Activated effector memory CD4-positive, alpha-beta T cell treated with anti-CD3 and anti-CD28 coated beads, Interleukin-2, amount 50 U/mL, for 16 hours (primary cell): ENCODE results near the gene ULK4.

Source experiments
- DNase-seq: peaks from one replicate; pipeline ENCODE4 v3.0.0-alpha.2; 2020

ULK4 gene

GRCh38 chr3:41627477-41628087 lies 334.3 kb downstream of the ULK4 start:
- DNase-seq: no peak

DNA sequence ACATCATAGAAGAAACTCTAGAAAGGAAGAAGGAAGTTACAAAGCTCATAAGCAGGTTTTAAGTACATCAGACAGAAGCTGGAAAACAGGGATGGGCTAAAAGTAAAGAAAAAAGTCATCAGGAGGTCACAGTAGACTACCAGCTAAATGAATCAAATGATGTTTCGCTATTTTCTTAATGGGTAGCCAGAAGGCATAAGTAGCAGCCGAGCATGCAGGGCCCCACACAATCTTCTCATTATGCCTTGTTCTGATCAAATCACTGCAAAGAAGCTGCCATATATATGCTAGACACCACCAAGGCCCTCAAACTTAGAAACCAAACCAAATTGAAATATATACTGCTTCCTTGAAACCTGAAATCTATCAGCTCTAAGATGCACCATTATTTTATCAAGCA lies 349.1 kb downstream of the ULK4 start:
- no peak for DNase-seq

DNA sequence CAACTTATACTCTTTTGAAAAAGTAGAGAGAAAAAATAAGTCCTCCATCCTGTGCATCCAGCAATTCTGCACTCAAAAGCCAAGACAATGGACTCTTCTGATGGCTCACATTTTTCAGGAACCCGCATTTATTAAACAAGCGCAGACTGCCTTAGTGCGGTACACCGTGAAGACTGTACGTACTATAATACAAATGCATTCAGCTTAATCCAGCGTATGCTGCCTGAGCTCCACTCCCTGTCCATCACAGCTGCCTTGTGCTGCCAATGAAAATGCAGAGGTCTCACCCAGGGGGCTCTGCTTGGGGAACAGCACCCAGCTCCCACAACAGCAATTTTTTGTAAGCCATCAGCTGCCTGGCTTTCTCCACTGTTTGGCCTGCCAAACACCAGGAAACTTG lies 350.9 kb downstream of the ULK4 start:
- no peak for DNase-seq

GRCh38 chr3:41608347-41608746 lies 353.6 kb downstream of the ULK4 start:
- no peak for DNase-seq

DNA sequence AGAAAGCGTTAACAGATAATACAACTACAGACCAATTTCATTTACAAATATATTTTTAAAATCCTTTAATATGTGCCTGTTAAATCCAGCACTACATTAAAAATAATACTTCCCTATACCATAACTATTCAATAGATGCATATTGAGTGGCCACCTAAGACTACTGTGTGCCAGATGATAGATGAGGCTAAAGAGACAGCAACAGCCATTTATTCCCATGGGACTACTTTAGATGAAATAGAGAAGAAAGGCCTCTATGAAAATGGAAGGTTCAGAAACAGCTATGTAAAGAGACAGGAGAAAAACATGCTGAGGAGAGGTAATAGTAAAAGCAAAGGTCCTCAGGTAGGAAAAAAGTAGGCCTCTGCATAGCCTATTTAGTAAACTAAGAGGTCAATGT lies 358.1 kb downstream of the ULK4 start:
- DNase-seq: no peak

- no peak for DNase-seq
Measured at GRCh38 chr3:41602121-41602520, 359.8 kb downstream of the ULK4 start.

DNA sequence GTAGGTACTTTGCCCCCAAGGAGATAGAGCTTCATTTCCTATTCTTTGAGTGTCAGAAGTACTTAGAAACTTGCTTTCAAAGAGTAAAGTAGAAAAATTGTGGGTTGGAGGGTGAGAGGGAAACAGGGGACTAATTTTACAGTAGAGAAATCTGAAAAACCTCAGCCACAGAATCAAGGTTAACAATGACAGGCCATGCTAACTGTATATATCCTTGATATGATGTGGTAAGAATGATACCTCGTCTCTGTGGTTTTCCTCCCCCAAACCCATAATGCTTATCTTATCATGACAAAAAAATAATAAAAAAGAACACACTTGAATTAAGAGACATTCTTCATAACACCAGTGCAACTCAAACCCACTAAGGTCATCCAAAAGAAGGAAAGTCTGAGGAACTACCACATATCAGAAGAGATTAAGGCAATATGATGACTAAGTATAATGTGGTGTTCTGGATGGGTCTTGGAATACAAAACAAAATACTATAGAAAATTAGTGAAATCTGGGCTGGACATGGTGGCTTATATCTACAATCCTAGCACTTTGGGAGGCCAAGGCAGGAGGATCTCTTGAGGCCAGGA lies 360.4 kb downstream of the ULK4 start:
- DNase-seq: no peak

DNA sequence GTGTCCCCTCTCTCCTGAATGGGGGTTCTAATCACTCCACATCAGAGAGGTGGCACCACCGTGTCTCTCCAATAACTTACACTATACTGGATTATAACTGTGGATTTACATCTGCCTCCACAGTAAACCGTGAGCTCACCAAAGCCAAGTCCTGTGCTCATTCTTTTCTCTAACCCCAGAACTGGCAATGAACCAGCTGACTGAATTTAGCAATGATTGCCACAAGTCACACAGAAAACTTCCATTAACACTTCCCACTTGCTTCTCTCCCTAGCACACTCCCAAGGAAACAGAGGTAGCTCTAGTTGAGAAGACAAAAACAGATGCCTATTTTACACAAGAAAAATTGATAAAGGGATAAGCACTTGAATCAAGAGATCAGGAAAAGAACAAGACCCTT lies 361.3 kb downstream of the ULK4 start:
- DNase-seq: no peak

DNA sequence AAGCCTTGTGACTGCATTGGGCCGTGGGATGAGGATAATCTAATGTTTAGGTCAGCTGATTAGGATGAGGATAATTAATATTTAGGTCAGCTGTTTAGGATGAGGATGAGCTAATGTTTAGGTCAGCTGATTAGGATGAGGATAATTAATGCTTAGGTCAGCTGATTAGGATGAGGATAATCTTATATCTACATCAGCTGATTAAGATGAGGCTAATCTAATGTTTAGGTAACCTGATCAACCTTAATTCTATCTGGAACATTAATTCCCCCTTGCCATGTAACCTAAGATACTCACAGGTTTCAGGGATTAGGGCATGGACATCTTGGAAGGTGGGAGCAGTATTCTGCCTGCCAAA lies 362.8 kb downstream of the ULK4 start:
- DNase-seq: no peak

GRCh38 chr3:41598402-41599126 lies 363.3 kb downstream of the ULK4 start:
- DNase-seq: no peak

GRCh38 chr3:41593774-41594173 lies 368.1 kb downstream of the ULK4 start:
- DNase-seq: no peak

GRCh38 chr3:41592753-41593510 lies 369.0 kb downstream of the ULK4 start:
- DNase-seq: no peak

DNA sequence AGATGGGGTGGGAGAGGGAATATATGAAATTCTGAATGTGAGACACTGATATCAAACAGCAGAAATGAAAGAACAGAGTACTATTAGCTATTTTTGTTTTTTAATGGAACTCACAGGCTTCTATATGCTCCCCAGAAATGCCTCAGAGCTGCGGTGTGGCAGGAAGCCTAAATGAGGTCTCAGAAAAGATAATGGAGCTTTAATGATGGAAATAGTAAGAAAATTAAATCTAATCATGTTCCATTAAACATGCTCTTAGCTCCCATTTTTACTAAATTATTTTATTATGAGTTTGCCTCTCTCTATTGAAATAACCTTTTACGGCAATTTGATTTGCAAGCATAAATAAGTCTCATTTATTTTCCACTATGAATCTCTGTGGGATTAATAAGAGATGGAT lies 378.9 kb downstream of the ULK4 start:
- no peak for DNase-seq

- DNase-seq: no peak
Measured at GRCh38 chr3:41581700-41582099, 380.2 kb downstream of the ULK4 start.

DNA sequence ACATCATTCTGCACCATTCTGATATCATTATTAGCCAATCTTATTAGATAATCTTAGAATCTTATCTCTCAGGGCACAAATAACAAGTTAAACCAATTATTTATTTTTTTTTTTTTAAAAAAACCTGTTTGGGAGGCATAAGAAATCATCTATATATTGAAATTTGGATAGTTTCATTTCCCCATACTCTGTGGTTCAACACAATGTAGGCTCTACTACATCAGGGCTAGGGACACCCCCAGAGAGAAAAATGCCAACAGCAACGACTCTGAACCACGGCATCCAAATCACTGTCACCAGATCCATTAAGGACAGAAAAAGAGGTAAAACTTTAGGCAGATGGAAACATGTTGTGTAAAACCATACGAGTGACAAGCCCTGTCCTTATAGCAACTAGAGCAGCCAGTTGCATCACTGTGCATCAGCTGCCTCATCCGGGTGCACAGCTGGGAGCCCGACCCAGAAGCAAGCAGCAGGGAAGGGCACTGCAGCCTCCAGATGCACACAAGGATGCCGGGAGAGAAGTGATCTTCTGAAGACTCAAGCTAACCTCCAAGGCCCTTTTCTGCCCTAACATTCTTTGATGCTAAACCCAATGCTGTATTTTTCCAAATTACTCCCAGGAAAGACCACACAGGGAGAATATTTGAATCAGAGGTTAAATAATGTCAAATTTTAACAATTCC lies 381.5 kb downstream of the ULK4 start:
- DNase-seq: no peak

DNA sequence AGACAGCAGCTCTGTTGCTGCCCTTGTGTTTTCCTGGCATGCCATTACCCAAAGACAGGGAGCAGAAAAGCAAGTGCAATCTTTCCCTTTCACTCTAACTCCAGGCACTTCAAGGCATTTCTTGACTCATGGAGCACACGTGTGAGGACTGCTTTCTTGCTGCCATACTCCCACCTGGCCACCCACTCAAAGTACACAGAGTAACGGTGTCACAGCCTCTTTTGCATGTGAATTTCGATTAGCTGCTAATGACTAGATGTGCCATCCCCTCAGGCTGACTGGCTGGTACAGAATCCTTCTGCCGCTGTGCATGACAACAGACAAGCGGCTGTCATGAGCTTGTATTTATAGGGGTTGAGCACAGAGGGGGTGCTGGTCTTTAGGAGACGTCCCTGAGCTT lies 382.0 kb downstream of the ULK4 start:
- no peak for DNase-seq

DNA sequence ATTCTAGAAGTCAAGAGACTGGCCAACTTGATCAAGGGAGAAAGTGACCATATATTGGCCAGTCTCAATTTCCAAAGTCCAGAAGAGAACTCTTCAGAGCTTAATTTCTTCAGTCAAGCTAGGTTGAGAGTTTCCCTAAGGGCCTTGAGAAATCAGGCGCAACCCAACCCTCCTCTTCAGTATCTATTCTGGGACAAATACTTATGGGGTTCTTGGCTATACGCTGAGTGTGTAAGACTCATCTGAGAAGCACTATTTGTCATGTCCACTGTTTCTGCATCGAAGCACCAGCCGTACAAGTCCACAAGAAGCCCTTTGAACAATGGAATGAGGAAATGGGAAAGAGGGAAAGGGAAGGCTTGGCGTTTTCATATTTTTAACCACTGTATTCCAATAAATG lies 383.1 kb downstream of the ULK4 start:
- DNase-seq: no peak

DNA sequence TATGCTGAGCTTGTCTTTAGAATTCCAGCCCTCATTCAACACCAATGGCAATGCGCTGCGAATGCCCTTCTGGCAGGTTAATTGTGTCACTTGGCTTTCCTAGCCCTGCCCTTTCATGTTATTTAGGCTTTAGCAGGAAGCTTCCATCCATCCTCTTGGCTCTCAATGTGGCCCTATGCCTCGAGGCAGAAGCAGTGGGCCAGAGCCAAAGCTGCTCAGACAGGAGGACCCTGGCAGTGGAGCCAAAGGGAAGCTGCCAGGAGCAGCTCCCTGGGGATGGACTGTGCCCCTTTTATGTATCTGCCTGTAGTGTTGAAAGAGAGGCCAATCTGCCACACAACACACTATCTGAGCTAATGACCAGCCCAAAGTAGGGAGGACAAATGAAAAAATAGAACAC lies 386.2 kb downstream of the ULK4 start:
- no peak for DNase-seq

DNA sequence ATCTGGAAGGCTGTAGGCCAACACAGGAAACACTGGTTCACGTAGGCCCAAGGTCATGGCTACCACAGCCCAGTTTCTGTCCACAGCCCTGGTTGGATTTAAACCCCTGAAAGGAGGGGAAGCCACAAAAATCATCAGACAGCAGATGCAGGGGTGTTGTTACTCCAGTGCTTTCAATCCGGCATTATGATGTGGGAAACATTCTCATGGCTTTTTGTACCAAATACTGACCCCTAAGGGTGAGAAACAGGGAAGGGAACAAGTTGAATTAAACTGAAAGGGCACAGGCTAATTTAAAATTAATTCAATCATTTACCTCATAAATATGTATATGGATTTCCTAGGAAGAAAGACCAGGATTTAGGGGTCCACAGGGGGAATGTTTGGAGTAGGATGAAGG lies 387.0 kb downstream of the ULK4 start:
- no peak for DNase-seq

DNA sequence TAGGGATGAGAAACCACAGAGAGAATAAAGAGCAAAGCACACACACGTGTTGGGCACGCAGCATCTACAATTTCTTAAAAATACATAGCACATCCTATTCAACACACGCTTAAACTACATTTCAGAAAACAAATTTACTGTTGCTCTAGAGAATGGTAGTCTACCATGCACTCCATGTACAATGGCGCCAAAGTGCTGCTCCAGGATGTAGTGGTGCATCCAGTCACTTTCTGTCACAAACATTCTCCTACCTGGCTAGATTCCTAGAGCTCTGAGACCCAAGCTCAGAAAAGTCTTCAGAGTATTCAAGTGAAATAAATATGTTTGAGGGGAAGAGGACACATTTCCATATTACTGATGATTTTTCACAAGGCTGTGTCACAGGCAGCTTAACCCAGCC lies 388.3 kb downstream of the ULK4 start:
- no peak for DNase-seq

- DNase-seq: no peak
Measured at GRCh38 chr3:41572092-41572491, 389.8 kb downstream of the ULK4 start.

DNA sequence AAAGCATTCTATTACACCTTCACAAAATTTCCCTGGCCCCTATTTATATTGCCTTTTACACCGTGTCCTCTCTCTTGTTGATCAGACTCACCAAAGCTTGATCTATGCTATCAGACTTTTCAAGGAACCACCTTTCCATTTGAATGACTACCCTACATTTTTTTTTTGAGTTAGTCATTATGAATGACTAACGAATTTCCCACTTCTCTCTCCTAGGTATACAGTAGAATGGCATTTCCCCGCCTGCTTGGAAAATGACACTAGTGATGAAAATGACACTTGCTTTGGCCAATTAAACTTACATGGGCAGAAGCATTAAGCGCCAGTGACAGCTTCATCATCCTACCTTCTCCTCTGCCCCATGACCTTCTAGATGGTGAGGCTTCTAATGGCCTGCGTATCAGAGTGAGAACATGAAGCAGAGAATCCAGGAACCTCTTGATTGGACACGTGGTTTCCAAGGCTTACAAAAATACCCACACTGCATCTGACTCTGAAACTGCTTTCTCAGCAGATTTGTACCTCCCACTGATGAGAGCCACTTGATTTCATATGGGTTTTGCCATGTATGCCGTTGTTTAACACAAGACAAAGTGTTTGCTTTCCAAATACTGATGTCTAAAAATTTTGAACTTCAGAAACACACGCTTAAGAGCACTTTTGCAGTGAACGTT lies 392.1 kb downstream of the ULK4 start:
- no peak for DNase-seq
